Erythroblast (primary cell): ENCODE data around the gene RAD18.

ENCODE experiments used
- GATA1 ChIP-seq: IDR thresholded peaks from 2 replicates; pipeline ENCODE4 v1.6.1; 2011; ENCODE audit warnings: low read depth, mild to moderate bottlenecking, control low read depth, low read length, moderate library complexity
- POLR2A ChIP-seq: IDR thresholded peaks from 2 replicates; pipeline ENCODE4 v1.6.1; 2011; ENCODE audit warnings: mild to moderate bottlenecking, low read length

DNA sequence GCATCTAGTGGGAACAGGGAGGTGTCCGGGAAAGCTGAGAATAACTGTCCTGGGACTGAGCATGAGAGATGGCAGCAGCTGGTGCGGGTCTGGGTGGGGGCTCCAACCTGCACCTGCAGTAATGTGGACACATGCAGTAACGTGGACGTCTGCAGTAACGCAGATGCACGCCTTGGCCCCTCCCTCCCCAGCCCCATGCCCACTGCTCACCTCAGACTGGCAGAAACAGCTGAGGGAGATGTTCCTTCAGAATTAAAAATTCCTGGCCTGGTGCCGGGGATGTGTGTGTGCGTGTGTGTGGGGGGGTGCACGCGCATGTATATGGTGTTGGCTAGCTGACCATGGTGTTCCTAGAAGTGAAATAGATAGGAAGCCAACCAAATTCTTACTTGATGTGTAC lies 107.2 kb downstream of the RAD18 start:
- TF ChIP-seq POLR2A (no peak), GATA1 (no peak)
